IPS-20b (cell line): ENCODE data around the gene CEBPZ.
"Not testable (repeated sequence)": the region's sequence is repeated elsewhere in the genome, so short reads cannot be mapped to it uniquely, and the experiment has no call there.

Experiments
- H3K27ac ChIP-seq: one replicate; pipeline ENCODE4 v1.5.1; 2013; ENCODE audit warnings: low read length
- H3K27me3 ChIP-seq: 2 replicates; pipeline ENCODE4 v1.6.1; 2013; ENCODE audit warnings: mild to moderate bottlenecking, low read length, inconsistent platforms; ENCODE audit not compliant: insufficient read depth
- H3K36me3 ChIP-seq: 2 replicates; pipeline ENCODE4 v1.6.1; 2013; ENCODE audit warnings: low read depth, mild to moderate bottlenecking, inconsistent platforms, low read length, moderate library complexity; ENCODE audit not compliant: insufficient read depth
- H3K4me1 ChIP-seq: 2 replicates; pipeline ENCODE4 v1.6.1; 2013; ENCODE audit warnings: mild to moderate bottlenecking, control low read depth, inconsistent platforms, low read length, moderate library complexity; ENCODE audit not compliant: insufficient read depth
- H3K4me3 ChIP-seq: 2 replicates; pipeline ENCODE4 v1.5.1; 2013; ENCODE audit warnings: mild to moderate bottlenecking, low read length, inconsistent platforms
- H3K9ac ChIP-seq: 2 replicates; pipeline ENCODE4 v1.6.1; 2013; ENCODE audit warnings: low read depth, mild to moderate bottlenecking, inconsistent platforms, low read length, moderate library complexity
- H3K9me3 ChIP-seq: 2 replicates; pipeline ENCODE4 v1.6.1; 2013; ENCODE audit warnings: mild to moderate bottlenecking, low read depth, low read length, inconsistent platforms; ENCODE audit not compliant: insufficient read depth

The CEBPZ gene

GRCh38 chr2:37195862-37196319 is 35.5 kb downstream of the CEBPZ start:
- peak overlapping the region; percentile 80; the same call in 1 of the 2 replicates for H3K9ac ChIP-seq
- peaks cover 14% of the 10 kb centered on the region for H3K36me3 ChIP-seq
- peak overlapping the region; percentile 81; the same call in 1 of the 2 replicates for H3K4me3 ChIP-seq
- H3K27ac ChIP-seq = peak overlapping the region; percentile 8
- H3K9me3 ChIP-seq, H3K27me3 ChIP-seq: not testable (repeated sequence)
- peaks cover 30% of the 10 kb centered on the region for H3K4me1 ChIP-seq

GRCh38 chr2:37192551-37192950 is 38.8 kb downstream of the CEBPZ start:
- Histone ChIP-seq H3K27ac (no peak overlapping the region), H3K4me3 (no peak overlapping the region), H3K4me1 (peaks cover 36% of the 10 kb centered on the region), H3K27me3 (no peaks in the 10 kb centered on the region), H3K9me3 (no peaks in the 10 kb centered on the region), H3K9ac (peak overlapping the region; percentile 1; the same call in 1 of the 2 replicates), H3K36me3 (no peaks in the 10 kb centered on the region)

GRCh38 chr2:37191747-37192146 is 39.6 kb downstream of the CEBPZ start:
- no peaks in the 10 kb centered on the region for H3K9me3 ChIP-seq
- no peaks in the 10 kb centered on the region for H3K36me3 ChIP-seq
- H3K9ac ChIP-seq = peak overlapping the region; percentile 38
- peaks cover 36% of the 10 kb centered on the region for H3K4me1 ChIP-seq
- no peak overlapping the region for H3K4me3 ChIP-seq
- no peaks in the 10 kb centered on the region for H3K27me3 ChIP-seq
- peak overlapping the region; percentile 22 for H3K27ac ChIP-seq

GRCh38 chr2:37191253-37191652 is 40.1 kb downstream of the CEBPZ start:
- H3K9ac ChIP-seq = peak overlapping the region; percentile 38
- no peaks in the 10 kb centered on the region for H3K27me3 ChIP-seq
- H3K36me3 ChIP-seq = no peaks in the 10 kb centered on the region
- peak overlapping the region; percentile 22 for H3K27ac ChIP-seq
- H3K9me3 ChIP-seq = no peaks in the 10 kb centered on the region
- peaks cover 36% of the 10 kb centered on the region for H3K4me1 ChIP-seq
- no peak overlapping the region for H3K4me3 ChIP-seq

GRCh38 chr2:37190290-37190689 is 41.1 kb downstream of the CEBPZ start:
- Histone ChIP-seq H3K27me3 (no peaks in the 10 kb centered on the region), H3K9ac (peak overlapping the region; percentile 8; the same call in 1 of the 2 replicates), H3K36me3 (no peaks in the 10 kb centered on the region), H3K4me1 (peaks cover 36% of the 10 kb centered on the region), H3K27ac (peak overlapping the region; percentile 8), H3K4me3 (no peak overlapping the region), H3K9me3 (no peaks in the 10 kb centered on the region)

- Histone ChIP-seq H3K36me3 (no peaks in the 10 kb centered on the region), H3K4me1 (peaks cover 36% of the 10 kb centered on the region), H3K9ac (peak overlapping the region; percentile 37; the same call in 1 of the 2 replicates), H3K9me3 (no peaks in the 10 kb centered on the region), H3K27me3 (no peaks in the 10 kb centered on the region), H3K4me3 (no peak overlapping the region), H3K27ac (peak overlapping the region; percentile 3)
Observed at GRCh38 chr2:37189452-37190153, 41.8 kb downstream of the CEBPZ start.

- H3K27ac ChIP-seq = peak within 1 kb of the TSS; percentile 3
- no peaks in the 10 kb centered on the region for H3K9me3 ChIP-seq
- H3K4me3 ChIP-seq = no peak within 1 kb of the TSS
- peak within 1 kb of the TSS; percentile 37; the same call in 1 of the 2 replicates for H3K9ac ChIP-seq
- H3K27me3 ChIP-seq = no peaks in the 10 kb centered on the region
- H3K36me3 ChIP-seq = no peaks in the 10 kb centered on the region
- H3K4me1 ChIP-seq = peaks cover 36% of the 10 kb centered on the region
Observed at GRCh38 chr2:37188570-37188969, 42.8 kb downstream of the CEBPZ start, which contains the start of gene SULT6B1. TSS of gene SULT6B1 (minus strand) at chr2:37188670. CDS start at chr2:37188640, 30 bp downstream.

GRCh38 chr2:37181726-37182684 is 49.4 kb downstream of the CEBPZ start:
- Histone ChIP-seq H3K4me3 (no peak overlapping the region), H3K27me3 (no peaks in the 10 kb centered on the region), H3K27ac (peak overlapping the region; percentile 16), H3K9me3 (no peaks in the 10 kb centered on the region), H3K36me3 (no peaks in the 10 kb centered on the region), H3K4me1 (no peaks in the 10 kb centered on the region; the same call in 1 of the 2 replicates), H3K9ac (peak overlapping the region; percentile 12; the same call in 1 of the 2 replicates)

- no peaks in the 10 kb centered on the region for H3K36me3 ChIP-seq
- H3K4me1 ChIP-seq = no peaks in the 10 kb centered on the region; the same call in 1 of the 2 replicates
- H3K27me3 ChIP-seq = no peaks in the 10 kb centered on the region
- no peak overlapping the region for H3K27ac ChIP-seq
- no peaks in the 10 kb centered on the region for H3K9me3 ChIP-seq
- H3K9ac ChIP-seq = peak overlapping the region; percentile 12; the same call in 1 of the 2 replicates
- no peak overlapping the region for H3K4me3 ChIP-seq
Observed at GRCh38 chr2:37180640-37181039, 50.8 kb downstream of the CEBPZ start.

GRCh38 chr2:37180006-37180639 is 51.3 kb downstream of the CEBPZ start:
- Histone ChIP-seq H3K27me3 (no peaks in the 10 kb centered on the region), H3K4me1 (no peaks in the 10 kb centered on the region; the same call in 1 of the 2 replicates), H3K4me3 (no peak overlapping the region), H3K9ac (no peak overlapping the region; the same call in 1 of the 2 replicates), H3K36me3 (no peaks in the 10 kb centered on the region), H3K9me3 (no peaks in the 10 kb centered on the region), H3K27ac (no peak overlapping the region)

- H3K27me3 ChIP-seq = no peaks in the 10 kb centered on the region
- no peaks in the 10 kb centered on the region for H3K36me3 ChIP-seq
- H3K4me1 ChIP-seq = no peaks in the 10 kb centered on the region
- H3K4me3 ChIP-seq = no peak overlapping the region
- no peak overlapping the region for H3K27ac ChIP-seq
- no peak overlapping the region for H3K9ac ChIP-seq
- no peaks in the 10 kb centered on the region for H3K9me3 ChIP-seq
Observed at GRCh38 chr2:37173741-37174140, 57.7 kb downstream of the CEBPZ start.
